RPMI7951 (cell line): ENCODE data around the gene XRCC4. TPM values are rescaled to one million over a fixed set of nuclear protein-coding genes. Genes with fewer than 3 reads are reported as not detected.
A peak's percentile ranks its signal among the peaks of the same experiment; 100 is the strongest.

Experiments
- DNase-seq: peaks from one replicate; pipeline ENCODE4 v3.0.0-alpha.2; 2012; ENCODE audit warnings: low read depth
- total RNA-seq: library from RNA; depleted of rRNA; stranded (reverse); fragments of >200 nt; shearing (Covaris generic); gene quantifications from 2 replicates; pipeline ENCODE4 v1.2.3, GENCODE V29; 2014

Gene XRCC4
- total RNA-seq, 1 experiment from 2014 or later, result 30.9 TPM

GRCh38 chr5:83071286-83072051 is 5.9 kb upstream of the XRCC4 start:
- no peak for DNase-seq

GRCh38 chr5:83072966-83073365 is 4.4 kb upstream of the XRCC4 start:
- DNase-seq, result no peak

- DNase-seq, result peak; percentile 49
Measured at GRCh38 chr5:83077662-83078261, 415 bp downstream of the XRCC4 start.

- DNase-seq, result no peak
Measured at GRCh38 chr5:83082750-83083149, 5.4 kb downstream of the XRCC4 start.

GRCh38 chr5:83084336-83084735 is 7.0 kb downstream of the XRCC4 start:
- no peak for DNase-seq

GRCh38 chr5:83085106-83085505 is 7.8 kb downstream of the XRCC4 start:
- no peak for DNase-seq

- DNase-seq, result no peak
Measured at GRCh38 chr5:83090169-83090568, 12.8 kb downstream of the XRCC4 start.

- DNase-seq, result no peak
Measured at GRCh38 chr5:83092619-83093018, 15.3 kb downstream of the XRCC4 start.

GRCh38 chr5:83093692-83094091 is 16.3 kb downstream of the XRCC4 start:
- DNase-seq, result no peak

GRCh38 chr5:83095163-83095956 is 18.0 kb downstream of the XRCC4 start:
- no peak for DNase-seq

- peak; percentile 90 for DNase-seq
Measured at GRCh38 chr5:83095957-83096539, 18.7 kb downstream of the XRCC4 start.

GRCh38 chr5:83096660-83097339 is 19.5 kb downstream of the XRCC4 start:
- DNase-seq, result peak; percentile 28

GRCh38 chr5:83097689-83098231 is 20.4 kb downstream of the XRCC4 start:
- peak; percentile 39 for DNase-seq

GRCh38 chr5:83099001-83099400 is 21.7 kb downstream of the XRCC4 start:
- no peak for DNase-seq

- DNase-seq, result no peak
Measured at GRCh38 chr5:83099445-83099844, 22.1 kb downstream of the XRCC4 start.

- DNase-seq, result no peak
Measured at GRCh38 chr5:83101514-83101913, 24.2 kb downstream of the XRCC4 start.

- no peak for DNase-seq
Measured at GRCh38 chr5:83102364-83102980, 25.1 kb downstream of the XRCC4 start.

GRCh38 chr5:83104021-83104420 is 26.7 kb downstream of the XRCC4 start:
- no peak for DNase-seq

GRCh38 chr5:83107692-83108420 is 30.5 kb downstream of the XRCC4 start:
- DNase-seq, result no peak

- no peak for DNase-seq
Measured at GRCh38 chr5:83109380-83109779, 32.0 kb downstream of the XRCC4 start.
